Measurements from ENCODE around the gene USP3.
A peak's percentile ranks its signal among the peaks of the same experiment; 100 is the strongest.
"Not testable (repeated sequence)": the region's sequence is repeated elsewhere in the genome, so short reads cannot be mapped to it uniquely, and the experiment has no call there.

USP3 gene

DNA sequence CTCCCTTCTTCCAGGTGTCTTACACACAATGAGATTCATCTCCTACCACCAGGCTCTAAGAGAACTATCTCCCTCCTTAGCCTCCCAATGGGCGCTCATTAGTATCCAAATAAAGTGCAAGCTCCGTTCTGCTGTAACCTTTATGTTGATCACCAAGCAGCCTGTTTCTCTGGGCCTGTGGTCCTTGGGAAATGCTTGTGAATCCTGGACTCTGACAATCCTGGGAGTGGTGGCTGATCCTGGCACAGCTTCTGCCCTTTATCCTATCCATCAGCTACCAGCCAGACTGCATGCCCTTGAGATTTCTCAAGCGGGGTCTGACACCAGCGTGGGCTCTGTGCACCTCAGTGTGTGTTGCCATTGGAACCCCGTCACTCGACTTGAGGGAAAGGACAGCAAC, 26.1 kb upstream of the USP3 start:
- no peak for DNase-seq (ENCODE audit: low read depth)

DNA sequence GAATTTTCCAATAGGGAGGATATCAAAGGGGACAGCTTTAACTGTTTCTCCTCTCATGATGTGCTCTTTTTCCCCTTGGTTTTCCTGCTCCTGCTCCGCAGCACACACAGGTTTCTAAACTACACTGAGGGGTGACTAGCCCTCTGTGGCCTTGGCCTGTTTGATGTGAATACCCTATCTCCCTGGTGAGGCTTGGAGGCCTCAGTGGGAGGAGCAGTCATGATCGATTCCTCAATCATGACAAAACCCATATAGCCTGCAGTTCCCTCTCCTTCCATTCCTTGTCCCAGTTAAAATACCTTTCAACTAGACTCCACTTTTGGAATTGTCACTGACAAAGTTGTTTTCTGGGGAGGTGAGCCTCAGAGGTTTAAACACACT, 24.0 kb upstream of the USP3 start:
- no peak for DNase-seq (ENCODE audit: low read depth)

DNA sequence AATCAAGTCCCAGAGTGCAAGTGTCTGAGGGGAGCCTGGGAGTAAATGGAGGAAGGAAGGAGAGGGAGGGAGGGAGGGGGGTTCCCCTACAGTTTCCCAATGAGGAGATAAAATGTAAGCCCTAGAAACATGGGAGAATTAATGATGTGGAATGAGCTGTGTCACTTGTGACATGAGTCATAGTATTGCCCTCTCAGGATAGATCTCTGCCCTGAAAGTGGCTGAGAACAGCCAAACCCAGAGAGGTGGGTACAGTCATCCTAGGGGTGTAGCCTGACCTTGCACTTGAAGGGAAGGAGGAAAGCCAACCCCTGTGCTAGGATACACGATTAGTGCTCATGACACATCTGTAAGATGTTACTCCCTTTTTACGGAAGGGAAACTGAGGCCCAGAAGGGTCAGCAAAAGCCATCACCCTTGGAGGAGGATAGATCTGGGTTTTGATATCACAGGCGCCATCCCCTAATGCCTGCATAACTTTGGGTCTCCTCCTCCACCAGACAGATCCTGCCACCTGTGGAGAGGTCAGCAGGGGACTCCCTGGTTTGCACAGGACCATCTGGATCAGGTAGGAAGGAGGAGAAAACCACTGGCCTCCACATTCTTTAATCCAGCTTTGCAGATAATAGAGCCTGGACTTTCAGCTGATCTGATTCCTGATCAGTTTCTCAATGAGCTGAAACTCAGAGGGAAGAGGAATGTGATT, 23.1 kb upstream of the USP3 start:
- DNase-seq (ENCODE audit: low read depth), result no peak

DNA sequence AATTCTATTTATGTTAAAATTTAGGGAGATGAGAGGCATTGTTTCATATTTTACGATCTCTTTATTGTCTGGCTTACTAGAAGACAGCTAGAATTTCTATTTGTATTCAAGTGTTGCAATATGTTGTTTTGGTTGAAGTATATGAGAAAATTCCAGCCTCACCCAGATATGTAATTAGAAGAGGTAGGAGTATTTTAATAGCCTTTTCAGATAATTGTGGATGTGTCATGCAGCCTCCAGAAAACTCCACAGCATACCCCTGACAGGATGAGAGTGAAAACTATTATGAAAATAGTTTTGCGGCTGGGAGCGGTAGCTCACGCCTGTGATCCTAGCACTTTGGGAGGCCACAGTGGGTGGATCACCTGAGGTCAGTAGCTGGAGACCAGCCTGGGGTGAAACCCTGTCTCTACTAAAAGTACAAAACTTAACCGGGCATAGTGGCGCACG, 21.5 kb upstream of the USP3 start:
- no peak for DNase-seq (ENCODE audit: low read depth)

DNA sequence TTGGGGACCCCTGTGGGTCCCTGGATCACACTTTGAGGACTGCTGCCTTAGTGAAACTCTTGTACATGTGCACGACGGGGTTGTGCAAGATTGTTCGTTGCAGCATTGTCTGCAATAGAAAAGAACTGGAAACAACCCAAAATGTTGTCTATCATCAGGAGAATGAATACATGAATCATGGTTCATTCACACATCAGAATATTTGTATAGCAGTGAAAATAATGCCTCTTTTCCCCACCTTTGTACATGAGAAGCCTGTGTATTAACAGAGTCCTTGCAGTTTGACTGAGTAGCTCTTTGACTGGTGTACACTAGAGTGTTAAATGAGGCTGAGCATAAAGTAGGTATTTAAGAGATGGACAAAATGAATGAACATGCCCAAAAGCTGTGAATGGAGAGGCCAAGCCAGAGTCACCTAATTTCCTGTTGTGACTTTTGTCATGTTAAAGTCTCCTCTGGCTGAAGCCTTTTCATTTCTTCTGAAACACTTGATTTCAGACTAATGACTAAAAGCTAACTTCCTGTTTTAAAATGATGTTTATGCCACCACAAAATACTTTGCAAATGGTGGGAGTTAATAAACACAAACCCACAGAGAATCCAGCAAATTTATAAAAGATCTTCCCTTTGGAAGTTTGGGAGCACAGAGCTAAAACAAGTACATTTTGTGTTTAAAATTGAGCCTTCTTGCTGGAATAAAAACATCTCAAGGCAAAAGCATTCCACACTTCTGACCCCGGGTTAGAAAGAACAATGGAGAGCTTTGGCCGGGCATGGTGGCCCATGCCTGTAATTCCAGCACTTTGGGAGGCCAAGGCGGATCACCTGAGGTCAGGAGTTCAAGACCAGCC, 20.6 kb upstream of the USP3 start:
- DNase-seq (ENCODE audit: low read depth), result no peak

DNA sequence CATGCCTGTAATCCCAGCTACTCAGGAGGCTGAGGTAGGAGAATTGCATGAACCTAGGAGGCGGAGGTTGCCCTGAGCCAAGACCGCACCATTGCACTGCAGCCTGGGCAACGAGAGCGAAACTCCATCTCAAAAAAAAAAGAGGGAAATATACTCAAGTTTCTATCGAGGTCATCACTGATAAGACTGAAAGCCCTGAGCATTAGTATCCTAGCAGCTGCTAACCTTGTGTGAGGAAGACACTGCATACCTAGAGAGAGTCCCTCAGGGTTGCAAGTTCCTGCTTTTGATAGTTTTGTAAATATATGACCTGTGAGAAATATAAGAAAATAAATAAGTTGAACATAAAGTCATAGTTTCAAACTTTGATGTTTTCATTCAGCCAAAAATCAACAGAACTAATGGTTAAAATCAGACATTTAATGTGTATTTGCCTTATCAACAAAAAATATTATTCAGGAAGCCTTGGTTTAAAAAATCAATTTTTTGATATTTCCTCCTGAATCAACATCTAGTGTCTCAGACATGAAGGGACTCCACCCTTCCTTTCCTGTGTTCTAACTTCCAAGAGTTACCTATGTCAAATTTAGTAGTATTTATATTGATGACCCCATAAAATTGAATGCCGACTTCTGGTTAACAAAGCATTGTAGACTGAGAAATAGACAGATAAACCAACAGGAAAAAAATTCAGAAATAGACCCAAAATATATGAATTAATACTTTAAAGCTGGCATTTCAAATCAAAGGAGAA, 19.8 kb upstream of the USP3 start:
- no peak for DNase-seq (ENCODE audit: low read depth)

DNA sequence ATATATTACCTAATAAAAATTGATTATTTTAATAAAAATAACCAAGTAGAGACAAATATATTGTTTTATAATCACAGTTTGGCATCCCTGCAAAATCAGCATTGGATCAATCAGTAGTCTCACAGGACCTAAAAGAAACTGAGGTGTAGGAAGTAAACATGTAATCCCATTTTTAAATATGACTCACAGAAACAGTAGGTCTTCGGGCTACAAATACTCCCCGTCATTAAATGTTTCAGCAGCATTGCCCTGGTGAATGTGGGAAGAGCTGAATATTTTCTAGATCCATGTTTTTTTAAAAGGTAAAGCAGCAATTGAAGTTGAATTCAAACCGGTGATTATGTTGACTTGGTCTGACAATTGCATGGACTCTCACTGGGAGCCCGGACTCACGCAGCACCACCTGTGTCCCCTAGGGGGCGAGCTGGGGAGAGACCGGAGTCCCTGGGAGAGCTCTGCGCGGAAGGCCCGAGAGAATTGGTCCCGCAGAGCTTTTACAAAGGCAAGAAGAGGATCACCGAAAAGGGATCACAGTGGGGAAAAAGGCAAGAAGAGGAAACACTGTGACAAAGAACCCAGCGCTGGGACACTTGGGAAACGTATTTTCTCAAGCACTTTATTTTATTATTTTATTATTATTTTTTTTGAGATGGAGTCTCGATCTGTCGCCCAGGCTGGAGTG, 17.2 kb upstream of the USP3 start:
- peak; percentile 90 for DNase-seq (ENCODE audit: low read depth)

DNA sequence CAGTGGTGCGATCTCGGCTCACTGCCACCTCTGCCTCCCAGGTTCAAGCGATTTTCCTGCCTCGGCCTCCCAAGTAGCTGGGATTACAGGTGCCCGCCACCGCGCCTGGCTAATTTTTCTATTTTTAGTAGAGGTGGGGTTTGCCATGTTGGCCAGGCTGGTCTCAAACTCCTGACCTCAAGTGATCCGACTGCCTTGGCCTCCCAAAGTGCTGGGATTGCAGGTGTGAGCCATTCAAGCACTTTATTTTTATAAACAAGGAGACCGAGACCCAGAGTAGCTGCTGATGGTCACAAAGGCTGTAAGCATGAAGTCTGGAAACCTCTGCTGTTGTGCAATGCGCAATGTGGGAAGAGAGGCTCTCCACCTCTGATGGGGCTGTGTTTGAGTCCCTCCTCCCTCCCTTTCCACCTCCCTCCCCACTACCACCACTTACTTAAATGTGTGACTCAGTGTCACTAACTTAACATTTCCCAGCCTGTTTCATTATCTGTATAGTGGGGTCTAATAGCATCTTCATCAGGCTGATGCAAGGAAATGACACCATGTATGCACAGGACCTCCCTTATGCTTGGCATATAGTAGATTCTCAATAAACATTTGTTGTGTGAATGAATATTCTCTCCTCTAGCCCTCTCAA, 16.5 kb upstream of the USP3 start:
- not testable (repeated sequence) for DNase-seq (ENCODE audit: low read depth)

DNA sequence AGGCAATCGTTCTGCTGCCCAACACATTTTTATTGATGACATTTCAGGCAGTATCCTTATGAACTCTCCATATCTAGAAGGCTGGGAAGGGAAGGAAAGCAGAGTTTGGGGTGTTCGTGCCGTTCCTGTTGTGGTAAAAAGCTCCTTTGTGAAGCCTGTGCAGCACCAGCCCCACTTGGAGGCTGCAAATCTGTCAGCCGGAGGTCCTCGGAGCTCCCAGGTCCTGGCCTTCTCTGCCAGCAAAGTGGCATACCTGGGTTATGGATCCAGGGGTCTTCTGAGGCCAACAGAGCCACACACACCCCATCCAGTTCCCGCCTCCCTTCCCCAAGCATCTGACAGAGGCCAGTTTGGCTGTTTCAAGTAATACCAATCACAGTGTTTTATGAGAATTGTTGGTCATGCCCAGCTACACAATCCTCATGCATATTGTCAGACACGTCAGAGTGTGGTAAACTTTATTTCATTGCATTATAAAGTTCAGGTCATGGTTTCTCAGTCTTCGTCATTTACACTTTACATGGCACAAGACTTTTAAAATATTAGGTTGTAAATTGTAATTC, 15.9 kb upstream of the USP3 start:
- no peak for DNase-seq (ENCODE audit: low read depth)

DNA sequence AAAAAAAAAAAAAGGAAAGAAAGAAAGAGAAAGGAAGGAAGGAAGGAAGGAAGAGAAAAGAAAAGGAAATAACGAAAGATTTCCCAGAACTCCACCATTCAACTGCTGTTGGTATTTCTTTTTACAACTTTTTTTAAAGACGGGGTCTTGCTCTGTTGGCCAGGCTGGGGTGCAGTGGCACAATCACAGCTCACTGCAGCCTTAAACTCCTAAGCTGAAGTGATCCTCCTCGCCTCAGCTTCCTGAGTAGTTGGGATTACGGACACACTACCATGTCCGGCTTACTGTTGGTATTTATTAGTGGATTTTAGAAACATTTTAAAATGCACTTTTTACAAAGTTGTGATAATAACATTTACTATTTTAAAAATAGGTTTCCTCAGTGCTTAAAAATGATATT, 15.0 kb upstream of the USP3 start:
- no peak for DNase-seq (ENCODE audit: low read depth)

DNA sequence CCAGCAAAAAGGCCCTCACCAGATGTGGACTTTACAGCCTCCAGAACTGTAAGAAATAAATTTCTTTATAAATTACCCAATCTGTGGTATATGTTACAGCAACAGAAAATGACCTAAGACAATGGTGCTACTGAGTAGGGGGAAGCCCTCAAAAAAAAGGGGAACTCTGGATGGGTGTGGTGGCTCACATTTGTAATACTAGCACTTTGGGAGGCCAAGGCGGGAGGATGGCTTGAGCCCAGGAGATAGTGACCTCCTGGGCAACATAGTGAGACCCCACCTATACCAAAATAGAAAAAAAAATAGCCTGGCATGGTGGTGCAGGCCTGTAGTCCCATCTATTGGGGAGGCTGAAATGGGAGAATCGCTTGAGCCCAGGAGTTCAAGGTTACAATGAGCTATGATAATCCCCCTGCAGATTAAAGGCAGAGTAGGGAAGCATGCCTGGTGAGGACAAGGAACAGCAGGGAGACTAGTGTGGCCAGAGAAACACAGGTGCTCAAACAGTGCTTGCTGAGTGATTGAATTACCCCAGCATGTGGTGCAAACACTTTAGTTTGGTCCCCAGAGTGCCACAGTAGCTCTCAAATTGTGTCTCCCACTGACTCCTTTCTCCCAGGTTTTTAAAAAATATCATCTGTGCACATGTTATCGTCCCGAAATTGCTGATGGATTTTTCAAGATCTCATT, 13.9 kb upstream of the USP3 start:
- DNase-seq (ENCODE audit: low read depth), result no peak

DNA sequence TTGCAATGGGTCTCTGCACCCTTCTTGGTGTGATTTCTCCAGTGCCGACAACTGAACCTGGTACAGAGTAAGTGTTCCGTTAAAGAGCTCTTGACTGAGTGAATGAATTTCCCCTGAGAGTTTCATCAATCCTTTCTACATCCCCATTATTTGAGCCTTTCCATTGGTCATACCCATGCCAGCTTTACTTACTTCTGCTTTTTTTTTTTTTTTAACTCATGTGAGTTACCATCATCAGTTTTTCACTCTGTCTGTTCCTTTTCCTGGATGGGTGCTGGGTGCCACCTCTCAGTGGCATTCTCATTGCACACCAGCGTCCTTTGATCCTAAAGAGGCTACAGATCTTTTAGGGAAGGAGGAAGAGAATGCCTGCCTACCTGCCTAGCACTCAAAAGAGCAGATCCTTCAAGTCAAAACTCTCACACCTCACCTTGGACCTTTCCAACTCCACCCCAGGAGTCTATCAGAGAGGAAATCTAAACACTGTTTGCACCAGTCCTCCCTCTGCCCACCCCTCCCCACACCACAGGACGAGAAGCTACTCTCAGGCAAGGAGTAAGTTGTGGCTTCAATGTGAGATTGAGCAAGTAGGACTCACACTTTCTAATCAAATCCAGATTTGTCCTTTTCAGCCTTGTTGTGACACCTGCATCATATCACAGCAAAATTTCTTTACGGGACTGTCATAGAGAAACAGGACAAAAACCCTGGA, 13.1 kb upstream of the USP3 start:
- no peak for DNase-seq (ENCODE audit: low read depth)

DNA sequence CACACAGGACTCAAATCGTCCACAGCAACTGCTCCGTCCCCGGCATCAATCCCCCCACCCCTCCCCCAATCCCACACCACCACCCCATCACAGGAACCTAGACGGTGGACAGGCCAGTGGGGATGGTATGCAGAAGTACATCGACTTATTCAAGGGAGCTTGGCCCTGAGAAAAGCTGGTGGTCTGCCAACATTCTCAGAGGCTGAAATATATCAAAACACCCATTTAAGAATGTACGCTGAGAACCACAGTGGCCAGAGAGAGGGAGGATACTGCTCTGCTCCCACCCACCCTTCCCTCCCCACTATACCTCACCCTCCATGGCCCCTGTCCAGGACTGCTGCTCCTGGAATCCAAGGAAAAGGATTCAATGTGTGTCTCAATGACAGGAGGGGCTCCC, 12.4 kb upstream of the USP3 start:
- DNase-seq (ENCODE audit: low read depth), result no peak

DNA sequence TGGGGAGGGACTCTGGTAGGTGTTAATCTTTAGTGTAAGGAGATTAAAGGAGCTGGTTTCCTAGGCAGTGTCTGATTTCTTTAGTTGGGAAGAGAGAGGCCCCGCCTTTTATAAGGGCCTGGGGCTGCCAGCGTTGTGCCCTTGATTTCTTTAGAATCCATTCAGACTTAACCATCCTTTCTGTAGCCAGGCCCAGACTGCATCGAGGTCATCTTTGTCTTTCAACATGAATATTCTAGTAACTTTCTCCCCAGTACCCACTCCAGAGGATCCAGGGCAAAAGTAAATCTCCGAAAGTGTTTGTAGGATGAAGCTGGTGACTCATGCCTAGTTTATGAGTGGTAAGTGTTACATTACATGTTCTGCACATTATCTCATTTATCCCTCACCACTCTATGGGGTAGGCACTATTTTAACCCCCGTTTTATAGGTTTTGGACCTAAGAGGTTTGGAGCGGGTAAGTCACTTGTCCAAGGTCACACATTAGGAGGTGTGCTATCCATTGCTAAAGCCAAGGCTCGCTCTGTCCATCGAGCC, 11.8 kb upstream of the USP3 start:
- DNase-seq (ENCODE audit: low read depth), result no peak

DNA sequence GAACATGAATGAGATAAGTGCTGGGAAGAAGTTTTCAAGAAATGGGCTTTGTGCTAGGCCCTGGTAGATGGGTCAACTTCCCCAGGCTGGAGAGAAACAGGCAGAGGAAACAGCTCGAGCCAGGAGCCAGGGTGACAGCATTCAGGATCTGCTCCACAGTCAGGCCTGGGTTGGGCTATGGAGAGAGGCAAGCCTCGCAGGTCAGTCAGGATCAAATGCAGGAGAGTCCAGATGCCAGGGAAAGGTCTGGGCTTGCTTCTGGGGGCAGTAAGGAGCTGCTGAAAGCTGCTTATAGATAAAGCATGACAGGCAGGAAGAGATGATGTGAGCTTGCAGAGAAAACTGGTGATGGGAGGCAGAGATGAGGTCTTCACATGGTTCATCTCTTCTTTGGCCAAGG, 11.0 kb upstream of the USP3 start:
- no peak for DNase-seq (ENCODE audit: low read depth)

DNA sequence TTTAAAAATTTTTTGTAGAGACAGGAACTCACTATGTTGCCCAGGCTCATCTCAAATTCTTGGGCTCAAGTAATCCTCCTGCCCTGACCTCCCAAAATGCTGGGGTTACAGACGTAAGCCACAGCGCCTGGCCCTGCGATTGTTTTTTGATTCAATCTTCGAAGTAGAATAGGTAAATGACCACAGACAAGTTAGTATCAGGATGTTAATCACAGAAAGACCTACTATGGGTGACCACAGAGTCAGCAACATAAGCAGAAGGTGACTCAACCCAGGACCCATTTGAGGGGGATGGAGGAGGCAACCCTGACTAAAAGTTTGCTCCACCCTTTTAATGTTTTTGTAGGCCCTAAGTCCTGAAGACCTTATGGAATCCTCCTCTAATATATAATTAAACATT, 10.0 kb upstream of the USP3 start:
- no peak for DNase-seq (ENCODE audit: low read depth)

DNA sequence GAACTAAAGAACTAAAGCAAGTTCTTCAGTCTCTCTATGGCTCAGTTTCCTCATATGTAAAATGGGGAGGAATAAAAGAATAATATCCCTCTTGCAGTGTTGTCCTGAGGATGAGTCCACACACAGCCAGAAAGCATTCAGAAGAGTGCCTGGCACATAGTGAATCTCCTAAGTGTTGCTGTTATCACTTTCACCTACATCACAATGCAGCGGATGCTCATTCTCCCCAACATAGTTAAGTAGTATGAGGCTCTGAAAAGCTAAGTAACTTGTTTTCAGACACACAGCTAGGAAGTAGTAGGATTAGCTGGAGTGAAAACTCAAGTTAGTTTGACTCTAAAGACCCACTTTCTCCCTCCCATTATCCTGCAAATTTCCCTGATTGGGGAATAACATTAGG, 9.1 kb upstream of the USP3 start:
- DNase-seq (ENCODE audit: low read depth), result no peak

DNA sequence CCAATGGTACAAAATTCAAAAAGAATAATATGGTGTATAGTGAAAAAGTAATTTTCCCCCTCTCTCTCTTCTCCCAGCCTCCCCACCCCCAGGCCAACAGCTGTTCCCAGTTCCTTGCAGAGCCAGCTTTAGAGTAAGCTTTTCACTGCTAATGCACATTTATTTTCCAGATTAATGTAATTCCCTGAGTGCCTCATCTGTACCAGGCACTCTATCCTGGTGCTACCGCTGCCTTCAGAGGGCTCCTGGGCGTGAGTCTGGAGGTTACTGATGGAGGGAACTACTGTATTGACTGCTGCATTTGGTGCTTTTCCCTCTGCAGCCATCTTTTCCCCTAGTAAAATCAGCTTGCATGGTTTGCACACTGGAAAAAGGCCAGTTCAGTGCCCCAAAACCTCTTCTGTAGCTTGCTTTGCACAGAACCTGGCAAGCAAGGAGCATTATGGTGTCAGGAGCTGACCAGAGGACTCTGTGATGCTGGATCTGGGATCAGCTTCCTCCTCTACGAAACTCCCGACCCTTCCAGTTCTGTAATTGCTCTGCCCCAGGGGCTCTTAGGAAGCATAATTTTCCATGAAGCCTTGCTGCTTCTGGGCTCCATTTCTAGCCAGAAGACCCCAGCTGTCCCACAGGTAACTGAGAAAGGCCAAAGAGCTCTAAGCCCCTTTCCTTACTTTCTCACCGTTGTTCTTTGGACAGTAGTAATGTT, 8.5 kb upstream of the USP3 start:
- DNase-seq (ENCODE audit: low read depth), result no peak

All from stimulated activated CD8-positive, alpha-beta memory T cell treated with anti-CD3 and anti-CD28 coated beads, Interleukin-15, amount 100 ng/mL, for 1 hour (primary cell).